Adrenal gland (tissue), 5 donors: ENCODE results near the gene FBXW10B.
"Not testable (repeated sequence)": the region's sequence is repeated elsewhere in the genome, so short reads cannot be mapped to it uniquely, and the experiment has no call there.

Experiments used
- CTCF ChIP-seq, 6 experiments: fragments of 450-650 bp in 4 of 6; fragments of 200-600 bp in 2 of 6; sonication (generic) in 1 of 6; IDR thresholded peaks; 1 replicate in 5 of 6; 2 replicates in 1 of 6; pipeline versions ENCODE4 v1.5.1 to v1.8.0; 2016 to 2021; ENCODE audit warnings: antibody characterized with exemption in 6 of 6, mild to moderate bottlenecking in 2 of 6, moderate library complexity in 1 of 6
- POLR2A ChIP-seq, 2 donors: fragments of 450-650 bp; IDR thresholded peaks; one replicate each; pipeline ENCODE4 v1.6.1; 2017; ENCODE audit warnings: antibody characterized with exemption in 2 of 2, mild to moderate bottlenecking in 2 of 2, moderate library complexity in 1 of 2
- donor health status: DM: no; HTN: no; CAD: no.

DNA sequence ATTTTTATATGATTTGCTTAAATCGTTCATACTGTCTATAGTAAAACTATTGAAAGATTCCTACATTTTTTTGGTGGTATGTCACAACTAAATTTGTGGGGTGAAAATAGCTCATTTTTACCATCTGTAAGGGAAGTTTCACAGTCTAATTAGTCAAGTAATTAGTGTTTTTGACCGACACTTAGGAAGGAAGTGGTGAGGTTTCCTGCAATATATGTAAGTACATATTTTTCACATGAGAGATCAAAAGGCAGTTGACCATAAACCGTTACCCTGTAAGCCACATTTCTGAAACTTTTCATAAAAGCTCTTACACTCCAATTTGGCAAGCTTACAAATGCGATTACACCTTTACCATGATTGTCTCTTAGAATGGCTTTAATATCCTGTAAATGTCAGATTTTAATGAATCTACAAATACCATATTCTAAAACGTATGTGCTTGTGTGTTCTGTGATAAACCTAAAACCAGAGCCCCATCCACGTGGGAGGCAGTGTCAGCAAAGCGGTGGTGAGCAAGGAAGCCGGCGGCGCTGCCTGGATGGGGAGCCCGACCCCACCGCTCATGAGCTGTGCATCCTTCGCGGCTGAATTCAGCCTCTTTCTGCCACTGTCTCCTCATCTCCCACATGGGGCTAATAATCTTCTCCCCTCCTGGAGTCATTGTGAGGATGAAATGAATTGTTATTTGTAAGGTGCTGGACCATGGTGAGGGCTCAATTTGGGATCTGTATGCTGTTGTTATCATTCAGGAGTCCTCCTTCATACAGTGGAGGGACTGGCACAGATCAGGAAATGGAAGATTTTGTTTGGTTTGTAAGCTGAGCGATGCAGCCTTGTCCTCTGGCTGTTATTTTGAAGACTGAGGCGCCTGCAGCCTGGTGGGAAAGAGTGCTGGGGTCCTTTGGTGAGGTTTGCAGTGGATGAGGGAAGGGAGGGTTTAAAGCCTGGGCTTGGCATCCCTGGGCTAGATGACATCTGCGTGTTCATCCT, 29.7 kb downstream of the FBXW10B start:
- TF ChIP-seq CTCF, POLR2A (IDR thresholded peaks at IDR 0.05): not testable (repeated sequence)
